IPS-15b (cell line): Measurements from ENCODE around the gene CLN3.
"Not testable (repeated sequence)": the region's sequence is repeated elsewhere in the genome, so short reads cannot be mapped to it uniquely, and the experiment has no call there.

Experiments
- H3K27me3 ChIP-seq: one replicate; pipeline ENCODE4 v1.6.1; 2013; ENCODE audit warnings: low read length; ENCODE audit not compliant: control insufficient read depth, insufficient read depth
- H3K36me3 ChIP-seq: one replicate; pipeline ENCODE4 v1.6.1; 2013; ENCODE audit warnings: low read length; ENCODE audit not compliant: control insufficient read depth, insufficient read depth
- H3K4me1 ChIP-seq: one replicate; pipeline ENCODE4 v1.6.1; 2013; ENCODE audit warnings: mild to moderate bottlenecking, low read length; ENCODE audit not compliant: control insufficient read depth, insufficient read depth
- H3K4me3 ChIP-seq: one replicate; pipeline ENCODE4 v1.5.1; 2013; ENCODE audit warnings: low read depth, low read length
- H3K9ac ChIP-seq: one replicate; pipeline ENCODE4 v1.6.1; 2013; ENCODE audit warnings: low read depth, mild to moderate bottlenecking, low read length
- H3K9me3 ChIP-seq: one replicate; pipeline ENCODE4 v1.6.1; 2013; ENCODE audit warnings: mild to moderate bottlenecking, low read length; ENCODE audit not compliant: control insufficient read depth, insufficient read depth

Gene CLN3

DNA sequence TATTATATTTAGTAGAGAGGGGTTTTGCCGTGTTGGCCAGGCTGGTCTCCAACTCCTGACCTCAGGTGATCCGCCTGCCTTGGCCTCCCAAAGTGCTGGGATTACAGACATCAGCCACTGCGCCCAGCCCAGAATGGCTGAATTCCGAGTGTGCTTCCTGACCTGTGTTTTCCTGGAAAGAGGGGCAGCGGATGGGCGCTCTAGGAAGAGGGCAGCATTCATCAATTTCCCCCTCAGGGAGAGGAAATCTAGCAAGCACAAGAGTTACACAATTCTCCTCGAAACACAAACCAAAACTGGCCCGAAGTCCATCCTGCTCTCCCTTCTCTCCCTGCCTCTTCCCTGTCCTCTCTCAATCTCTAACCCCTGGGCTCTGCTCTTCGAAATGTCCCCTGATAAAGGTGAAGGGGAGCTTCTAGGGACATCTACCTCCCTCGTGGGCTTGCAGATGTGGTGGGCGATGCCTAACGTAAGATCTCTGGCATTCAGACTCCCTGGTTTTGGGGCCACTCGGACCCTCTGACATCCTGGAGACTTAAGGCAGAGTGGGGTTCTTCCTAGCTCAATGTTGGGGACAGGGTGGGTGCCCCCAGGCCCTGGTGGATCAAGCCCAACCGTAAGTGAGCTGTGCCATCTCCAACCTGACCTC lies 13.7 kb upstream of the CLN3 start:
- H3K36me3 ChIP-seq: no peaks in the 10 kb centered on the region
- no peaks in the 10 kb centered on the region for H3K27me3 ChIP-seq
- no peaks in the 10 kb centered on the region for H3K9me3 ChIP-seq
- no peak overlapping the region for H3K4me3 ChIP-seq
- H3K4me1 ChIP-seq: no peaks in the 10 kb centered on the region
- H3K9ac ChIP-seq: no peak overlapping the region

DNA sequence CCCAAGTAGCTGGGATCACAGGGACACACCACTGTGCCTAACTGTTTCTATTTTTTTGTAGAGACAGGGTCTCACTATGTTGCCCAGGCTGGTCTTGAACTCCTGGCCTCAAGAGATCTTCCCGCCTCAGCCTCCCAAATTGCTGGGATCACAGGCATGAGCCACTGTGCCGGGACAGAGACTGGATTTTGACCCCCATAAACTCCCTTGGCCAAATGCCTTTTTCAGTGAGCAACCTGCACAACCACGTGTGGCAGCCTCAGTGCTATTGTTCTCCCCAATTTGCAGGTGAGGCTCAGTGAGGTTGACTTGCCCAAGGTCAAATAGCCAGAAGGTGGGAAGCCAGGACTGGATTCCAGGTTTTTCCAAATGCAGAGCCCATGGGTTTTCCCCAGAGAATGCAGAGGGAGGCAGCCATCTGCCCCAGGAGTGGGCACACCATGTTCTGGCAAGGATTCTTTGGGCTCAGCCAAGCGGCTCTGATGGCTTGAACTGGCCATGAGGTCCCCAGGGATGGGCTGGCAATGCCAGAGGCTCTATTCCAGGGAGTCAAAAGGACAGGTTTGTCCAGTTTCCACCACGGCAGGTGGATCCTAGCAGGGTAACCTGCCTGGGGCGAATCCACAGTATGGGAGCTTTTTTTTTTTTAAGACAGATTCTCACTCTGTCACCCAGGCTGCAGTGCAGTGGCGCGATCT lies 13.0 kb upstream of the CLN3 start:
- no peak overlapping the region for H3K4me3 ChIP-seq

DNA sequence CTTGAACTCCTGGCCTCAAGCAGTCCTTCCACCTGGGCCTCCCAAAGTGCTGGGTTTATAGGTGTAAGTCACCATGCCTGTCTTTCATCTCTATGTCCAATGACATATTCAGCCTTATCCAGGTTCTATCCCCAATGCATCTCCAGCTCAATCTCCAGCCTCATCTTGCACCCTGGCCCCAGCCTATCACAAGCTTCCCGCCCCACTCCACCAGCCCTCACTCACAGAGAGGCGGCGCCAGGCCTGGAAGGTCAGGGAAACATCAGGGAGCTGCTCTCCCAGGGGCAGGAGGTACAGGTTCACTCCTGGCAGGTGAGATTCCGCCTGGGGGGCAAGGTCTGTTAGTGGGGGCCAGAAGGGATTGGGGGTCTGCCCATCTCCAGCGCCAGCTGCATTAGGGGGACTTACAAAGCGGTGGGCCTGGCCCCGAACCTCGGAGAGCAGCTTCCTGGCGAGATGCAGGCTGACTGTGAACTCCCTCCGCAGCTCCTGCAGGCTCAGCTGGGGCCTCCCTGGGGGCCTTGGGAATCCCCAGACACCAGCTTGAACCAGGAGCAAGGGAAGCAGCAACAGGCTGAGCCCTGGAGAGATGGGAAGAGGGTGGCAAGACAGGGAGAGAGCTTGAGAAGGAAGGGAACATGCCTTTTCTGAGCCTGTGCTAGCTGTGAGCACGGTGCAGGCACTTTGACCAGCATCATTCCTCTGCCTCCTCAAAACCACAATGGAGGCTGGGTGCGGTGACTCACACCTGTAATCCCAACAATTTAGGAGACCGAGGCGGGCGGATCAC lies 11.8 kb upstream of the CLN3 start:
- Histone ChIP-seq H3K9me3 (no peaks in the 10 kb centered on the region), H3K9ac (no peak overlapping the region), H3K27me3 (no peaks in the 10 kb centered on the region), H3K36me3 (no peaks in the 10 kb centered on the region), H3K4me3 (no peak overlapping the region), H3K4me1 (no peaks in the 10 kb centered on the region)

More for the DNA sequence above, 13.0 kb upstream of the CLN3 start:
- no peaks in the 10 kb centered on the region for H3K36me3 ChIP-seq
- no peaks in the 10 kb centered on the region for H3K4me1 ChIP-seq
- no peaks in the 10 kb centered on the region for H3K9me3 ChIP-seq
- no peaks in the 10 kb centered on the region for H3K27me3 ChIP-seq
- no peak overlapping the region for H3K9ac ChIP-seq

DNA sequence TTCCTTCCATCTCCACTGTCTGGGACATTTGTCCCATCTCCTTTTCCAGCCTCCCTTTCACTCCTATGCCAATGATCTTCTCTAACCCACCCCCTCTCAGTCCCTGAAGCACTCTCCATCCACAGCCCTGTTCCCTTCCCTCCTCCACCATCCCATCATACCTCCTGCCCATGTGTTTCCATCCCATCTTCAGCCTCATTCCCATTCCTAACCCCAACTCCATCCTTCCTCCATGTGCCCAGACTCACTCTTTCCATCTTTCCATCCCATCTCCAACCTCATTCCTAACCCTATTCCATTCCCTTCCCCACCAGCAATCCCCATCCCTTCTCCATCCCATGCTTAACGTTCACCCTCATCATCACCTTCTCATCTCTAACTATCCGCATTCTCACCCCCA lies 10.4 kb upstream of the CLN3 start:
- Histone ChIP-seq H3K9me3 (no peaks in the 10 kb centered on the region), H3K4me1 (no peaks in the 10 kb centered on the region), H3K9ac (no peak overlapping the region), H3K4me3 (no peak overlapping the region), H3K36me3 (no peaks in the 10 kb centered on the region), H3K27me3 (no peaks in the 10 kb centered on the region)

DNA sequence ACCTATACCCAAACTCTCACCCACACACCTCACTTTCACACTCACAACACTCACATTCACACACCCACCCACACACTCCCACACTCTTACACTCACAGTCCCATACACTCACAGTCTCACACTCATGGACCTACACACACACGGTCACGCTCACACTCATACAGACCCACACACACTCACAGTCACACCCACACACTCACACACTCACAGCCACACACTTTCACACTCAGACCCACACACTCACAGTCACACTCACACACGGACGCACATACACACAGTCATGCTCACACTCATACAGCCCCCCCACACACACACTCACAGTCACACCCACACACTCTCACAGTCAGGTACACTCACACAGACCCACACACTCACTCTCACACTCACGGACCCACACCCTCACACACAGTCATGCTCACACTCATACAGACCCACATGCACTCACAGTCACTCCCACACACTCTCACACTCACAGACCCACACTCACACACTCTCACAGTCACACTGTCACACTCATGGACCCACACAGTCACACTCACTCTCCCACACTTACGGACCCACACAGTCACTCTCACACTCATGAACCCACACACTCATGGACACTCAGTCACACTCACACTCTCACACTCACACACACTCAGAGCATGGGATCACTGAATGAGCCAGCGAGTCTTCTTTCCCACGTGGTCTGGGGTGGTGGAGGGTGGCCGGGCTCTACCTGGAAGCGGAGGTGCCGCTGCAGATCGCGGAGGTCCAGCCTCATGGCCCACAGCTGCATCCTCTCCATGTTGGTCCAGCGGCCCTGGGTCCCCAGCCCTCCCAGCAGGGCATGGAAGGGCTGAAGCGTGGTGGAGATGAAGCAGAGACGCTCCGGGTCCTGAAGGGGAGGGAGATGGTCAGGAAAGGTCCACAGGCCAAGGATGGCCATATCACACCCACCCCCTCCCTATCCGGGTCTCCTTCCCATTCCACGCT lies 9.7 kb upstream of the CLN3 start:
- no peaks in the 10 kb centered on the region for H3K27me3 ChIP-seq
- no peaks in the 10 kb centered on the region for H3K9me3 ChIP-seq
- no peaks in the 10 kb centered on the region for H3K36me3 ChIP-seq
- no peaks in the 10 kb centered on the region for H3K4me1 ChIP-seq
- H3K4me3 ChIP-seq: no peak overlapping the region
- H3K9ac ChIP-seq: no peak overlapping the region

GRCh38 chr16:28500476-28501180 lies 8.8 kb upstream of the CLN3 start:
- not testable (repeated sequence) for H3K9ac ChIP-seq, H3K4me1 ChIP-seq, H3K9me3 ChIP-seq, H3K4me3 ChIP-seq, H3K27me3 ChIP-seq, H3K36me3 ChIP-seq

- Histone ChIP-seq H3K36me3 (no peaks in the 10 kb centered on the region), H3K9ac (no peak overlapping the region), H3K9me3 (no peaks in the 10 kb centered on the region), H3K27me3 (no peaks in the 10 kb centered on the region), H3K4me1 (no peaks in the 10 kb centered on the region), H3K4me3 (no peak overlapping the region)
These were observed 8.0 kb upstream of the CLN3 start for GRCh38 chr16:28499854-28500253.

DNA sequence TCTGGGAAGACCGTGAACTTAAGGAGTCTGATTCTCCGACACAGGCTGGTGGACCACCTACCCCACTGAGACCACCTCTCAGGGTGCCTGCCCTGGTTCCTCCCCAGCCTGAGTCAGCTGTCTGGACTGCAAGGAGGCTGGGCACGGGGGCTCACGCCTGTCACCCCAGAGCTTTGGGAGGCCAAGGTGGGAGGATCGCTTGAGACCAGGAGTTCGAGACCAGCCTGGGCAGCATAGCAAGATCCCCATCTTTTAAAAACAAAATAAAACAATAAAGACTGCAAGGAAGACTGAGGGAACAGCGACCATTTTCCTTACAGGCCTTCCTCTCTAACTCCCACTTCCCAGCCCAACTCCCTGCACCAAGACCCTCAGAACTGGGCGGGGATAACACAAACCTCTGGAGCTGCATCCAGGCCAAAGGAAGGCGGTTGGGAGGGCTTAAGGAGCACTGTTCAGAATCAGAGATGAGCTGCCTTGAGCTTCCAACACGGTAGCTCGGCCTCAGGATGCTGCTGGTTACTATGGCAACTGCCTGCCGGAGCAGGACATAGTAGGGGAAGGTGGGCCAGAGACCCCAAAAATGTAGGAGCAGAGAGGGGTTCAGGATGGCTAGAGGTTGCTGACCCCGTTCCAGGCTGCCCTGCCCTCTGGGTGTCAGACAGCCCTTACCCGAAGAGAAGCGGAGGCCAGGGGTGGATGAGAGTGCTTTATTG lies 7.0 kb upstream of the CLN3 start:
- Histone ChIP-seq H3K4me1 (no peaks in the 10 kb centered on the region), H3K36me3 (no peaks in the 10 kb centered on the region)

GRCh38 chr16:28497861-28498599 lies 6.2 kb upstream of the CLN3 start:
- Histone ChIP-seq H3K36me3 (no peaks in the 10 kb centered on the region), H3K4me3 (no peak overlapping the region), H3K27me3 (no peaks in the 10 kb centered on the region), H3K9ac (no peak overlapping the region), H3K4me1 (no peaks in the 10 kb centered on the region), H3K9me3 (no peaks in the 10 kb centered on the region)

More for the DNA sequence above, 7.0 kb upstream of the CLN3 start:
- no peak overlapping the region for H3K4me3 ChIP-seq
- H3K9ac ChIP-seq: no peak overlapping the region
- H3K27me3 ChIP-seq: no peaks in the 10 kb centered on the region
- no peaks in the 10 kb centered on the region for H3K9me3 ChIP-seq

GRCh38 chr16:28497386-28497785 lies 5.5 kb upstream of the CLN3 start:
- Histone ChIP-seq H3K36me3 (no peaks in the 10 kb centered on the region), H3K4me1 (no peaks in the 10 kb centered on the region), H3K9me3 (no peaks in the 10 kb centered on the region), H3K27me3 (no peaks in the 10 kb centered on the region), H3K4me3 (no peak overlapping the region), H3K9ac (no peak overlapping the region)
